Nephron progenitor cell (in vitro differentiated cells): ENCODE data around the gene SCN4A.
A peak's percentile ranks its signal among the peaks of the same experiment; 100 is the strongest.
"Not testable (repeated sequence)": the region's sequence is repeated elsewhere in the genome, so short reads cannot be mapped to it uniquely, and the experiment has no call there.

Experiments used
- DNase-seq: peaks from one replicate; pipeline ENCODE4 v3.0.0; 2021
- H3K27ac Mint-ChIP-seq: 2 replicates; pipeline ENCODE4 v1.8.0; 2021; ENCODE audit warnings: mild to moderate bottlenecking, moderate library complexity, mixed read lengths
- H3K27me3 Mint-ChIP-seq: 2 replicates; pipeline ENCODE4 v1.8.0; 2021; ENCODE audit warnings: mild to moderate bottlenecking, low read depth, mixed read lengths; ENCODE audit not compliant: poor library complexity
- H3K36me3 Mint-ChIP-seq: 2 replicates; pipeline ENCODE4 v1.8.0; 2021; ENCODE audit warnings: low read depth, mixed read lengths
- H3K4me1 Mint-ChIP-seq: 2 replicates; pipeline ENCODE4 v1.8.0; 2021; ENCODE audit warnings: mixed read lengths
- H3K4me3 Mint-ChIP-seq: 2 replicates; pipeline ENCODE4 v1.8.0; 2021; ENCODE audit warnings: mild to moderate bottlenecking, moderate library complexity, mixed read lengths
- H3K9me3 Mint-ChIP-seq: 2 replicates; pipeline ENCODE4 v1.8.0; 2021; ENCODE audit warnings: mild to moderate bottlenecking, moderate library complexity, mixed read lengths
- CTCF ChIP-seq: fragments of 200-600 bp; sonication (generic); IDR thresholded peaks from 2 replicates; pipeline ENCODE4 v1.5.0; 2021; ENCODE audit warnings: antibody characterized with exemption

Gene SCN4A

GRCh38 chr17:63918305-63918704 is 54.4 kb downstream of the SCN4A start:
- H3K4me3 Mint-ChIP-seq = no peak overlapping the region
- H3K27ac Mint-ChIP-seq = no peak overlapping the region
- H3K4me1 Mint-ChIP-seq = peaks cover 23% of the 10 kb centered on the region
- no peaks in the 10 kb centered on the region for H3K9me3 Mint-ChIP-seq
- no peaks in the 10 kb centered on the region for H3K36me3 Mint-ChIP-seq
- no peak for DNase-seq
- peaks cover 62% of the 10 kb centered on the region for H3K27me3 Mint-ChIP-seq
- TF ChIP-seq CTCF = no peak

- no peak for TF ChIP-seq CTCF
- no peak overlapping the region for H3K4me3 Mint-ChIP-seq
- no peak for DNase-seq
- H3K9me3 Mint-ChIP-seq = no peaks in the 10 kb centered on the region
- H3K36me3 Mint-ChIP-seq = no peaks in the 10 kb centered on the region
- peaks cover 23% of the 10 kb centered on the region for H3K4me1 Mint-ChIP-seq
- H3K27ac Mint-ChIP-seq = no peak overlapping the region
- peaks cover 61% of the 10 kb centered on the region for H3K27me3 Mint-ChIP-seq
Measured at GRCh38 chr17:63917646-63918045, 55.1 kb downstream of the SCN4A start.

GRCh38 chr17:63917206-63917605 is 55.5 kb downstream of the SCN4A start:
- not testable (repeated sequence) for H3K27ac Mint-ChIP-seq, H3K9me3 Mint-ChIP-seq, DNase-seq, H3K4me3 Mint-ChIP-seq, H3K36me3 Mint-ChIP-seq
- Mint-ChIP-seq H3K4me1 (peaks cover 19% of the 10 kb centered on the region), H3K27me3 (peaks cover 58% of the 10 kb centered on the region)

GRCh38 chr17:63916566-63917185 is 56.0 kb downstream of the SCN4A start:
- H3K4me3 Mint-ChIP-seq = no peak overlapping the region
- no peaks in the 10 kb centered on the region for H3K9me3 Mint-ChIP-seq
- peaks cover 58% of the 10 kb centered on the region for H3K27me3 Mint-ChIP-seq
- no peak overlapping the region for H3K27ac Mint-ChIP-seq
- H3K4me1 Mint-ChIP-seq = peaks cover 19% of the 10 kb centered on the region
- no peak for TF ChIP-seq CTCF
- no peaks in the 10 kb centered on the region for H3K36me3 Mint-ChIP-seq
- no peak for DNase-seq

- not testable (repeated sequence) for H3K4me3 Mint-ChIP-seq, DNase-seq, H3K9me3 Mint-ChIP-seq, H3K36me3 Mint-ChIP-seq, H3K27ac Mint-ChIP-seq
- Mint-ChIP-seq H3K4me1 (peaks cover 19% of the 10 kb centered on the region), H3K27me3 (peaks cover 67% of the 10 kb centered on the region)
Measured at GRCh38 chr17:63915753-63916152, 57.0 kb downstream of the SCN4A start.

GRCh38 chr17:63914471-63914870 is 58.2 kb downstream of the SCN4A start:
- Mint-ChIP-seq H3K27me3 (peaks cover 76% of the 10 kb centered on the region), H3K9me3 (no peaks in the 10 kb centered on the region), H3K27ac (no peak overlapping the region), H3K4me1 (peaks cover 16% of the 10 kb centered on the region), H3K36me3 (no peaks in the 10 kb centered on the region), H3K4me3 (no peak overlapping the region)
- DNase-seq = no peak
- no peak for TF ChIP-seq CTCF

- H3K27me3 Mint-ChIP-seq = peaks cover 65% of the 10 kb centered on the region
- peak; percentile 80 for TF ChIP-seq CTCF
- peaks cover 5% of the 10 kb centered on the region for H3K4me1 Mint-ChIP-seq
- H3K36me3 Mint-ChIP-seq = no peaks in the 10 kb centered on the region
- no peak overlapping the region for H3K27ac Mint-ChIP-seq
- no peaks in the 10 kb centered on the region for H3K9me3 Mint-ChIP-seq
- no peak overlapping the region for H3K4me3 Mint-ChIP-seq
- DNase-seq = peak; percentile 77
Measured at GRCh38 chr17:63911657-63912100, 61.0 kb downstream of the SCN4A start.
